C4-2B (cell line): ENCODE measurements around the gene FNDC3B.

Source experiments
- ZFX ChIP-seq: fragments of 450-650 bp; IDR thresholded peaks from 2 replicates; pipeline ENCODE4 v1.6.1; 2017
- TF ChIP-seq, protein P1 (sequence below): fragments of 450-650 bp; conservative IDR thresholded peaks from 2 replicates; pipeline ENCODE4 v1.5.1; 2017; ENCODE audit warnings: mild to moderate bottlenecking

DNA sequence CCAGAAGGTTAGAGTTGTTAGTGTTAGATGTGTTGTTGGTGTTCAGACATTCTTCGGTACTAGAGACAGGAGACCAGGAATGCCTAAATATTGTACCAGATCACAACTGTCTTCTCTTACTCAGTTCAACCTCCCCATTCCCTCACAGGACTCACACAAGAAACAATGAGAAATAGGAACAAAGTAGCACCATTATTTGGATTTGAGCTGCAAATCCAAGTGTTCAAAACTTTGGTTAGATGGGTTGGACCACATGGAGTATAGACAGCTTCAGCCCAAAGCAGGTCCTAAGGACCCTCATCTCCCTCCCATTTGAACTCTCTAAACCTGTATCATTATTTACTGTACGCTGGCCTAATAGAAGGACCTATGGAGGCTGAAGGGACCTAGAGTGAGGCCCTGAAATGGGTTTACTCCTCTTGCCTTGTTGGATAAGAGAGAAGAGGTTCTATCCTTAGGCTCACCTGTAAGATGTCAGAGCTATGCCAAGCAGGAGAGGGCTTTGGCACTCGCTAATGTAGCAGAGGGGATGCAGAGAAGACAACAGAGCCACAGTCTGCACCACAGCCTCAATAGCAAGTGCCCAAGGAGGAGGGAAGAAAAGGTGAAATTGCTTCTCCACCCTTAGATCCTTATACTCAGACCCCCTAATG, 70.9 kb downstream of the FNDC3B start:
- TF ChIP-seq, protein P1, sequence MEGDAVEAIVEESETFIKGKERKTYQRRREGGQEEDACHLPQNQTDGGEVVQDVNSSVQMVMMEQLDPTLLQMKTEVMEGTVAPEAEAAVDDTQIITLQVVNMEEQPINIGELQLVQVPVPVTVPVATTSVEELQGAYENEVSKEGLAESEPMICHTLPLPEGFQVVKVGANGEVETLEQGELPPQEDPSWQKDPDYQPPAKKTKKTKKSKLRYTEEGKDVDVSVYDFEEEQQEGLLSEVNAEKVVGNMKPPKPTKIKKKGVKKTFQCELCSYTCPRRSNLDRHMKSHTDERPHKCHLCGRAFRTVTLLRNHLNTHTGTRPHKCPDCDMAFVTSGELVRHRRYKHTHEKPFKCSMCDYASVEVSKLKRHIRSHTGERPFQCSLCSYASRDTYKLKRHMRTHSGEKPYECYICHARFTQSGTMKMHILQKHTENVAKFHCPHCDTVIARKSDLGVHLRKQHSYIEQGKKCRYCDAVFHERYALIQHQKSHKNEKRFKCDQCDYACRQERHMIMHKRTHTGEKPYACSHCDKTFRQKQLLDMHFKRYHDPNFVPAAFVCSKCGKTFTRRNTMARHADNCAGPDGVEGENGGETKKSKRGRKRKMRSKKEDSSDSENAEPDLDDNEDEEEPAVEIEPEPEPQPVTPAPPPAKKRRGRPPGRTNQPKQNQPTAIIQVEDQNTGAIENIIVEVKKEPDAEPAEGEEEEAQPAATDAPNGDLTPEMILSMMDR: no peak
- TF ChIP-seq ZFX: no peak
